Endodermal cell (in vitro differentiated cells): ENCODE data around the gene MFAP3L. TPM values are rescaled to one million over a fixed set of nuclear protein-coding genes. Genes with fewer than 3 reads are reported as not detected.

Experiments used
- DNase-seq: peaks from one replicate; pipeline ENCODE4 v3.0.0-alpha.2; 2017
- H3K27ac ChIP-seq: 2 replicates; pipeline ENCODE4 v1.5.1; 2013; ENCODE audit warnings: mild to moderate bottlenecking, low read depth, low read length, moderate library complexity
- H3K27me3 ChIP-seq: 2 replicates; pipeline ENCODE4 v1.6.1; 2013; ENCODE audit warnings: mild to moderate bottlenecking, low read length, moderate library complexity; ENCODE audit not compliant: insufficient read depth, control insufficient read depth, poor library complexity, severe bottlenecking
- H3K36me3 ChIP-seq: 2 replicates; pipeline ENCODE4 v1.7.0; 2013; ENCODE audit warnings: mild to moderate bottlenecking, low read length, moderate library complexity; ENCODE audit not compliant: control insufficient read depth, insufficient read depth
- H3K4me1 ChIP-seq: one replicate; pipeline ENCODE4 v1.7.0; 2013; ENCODE audit warnings: low read length; ENCODE audit not compliant: control insufficient read depth, insufficient read depth
- H3K4me3 ChIP-seq: 2 replicates; pipeline ENCODE4 v1.5.1; 2013; ENCODE audit warnings: mild to moderate bottlenecking, low read length, moderate library complexity
- H3K9ac ChIP-seq: 2 replicates; pipeline ENCODE4 v1.6.1; 2013; ENCODE audit warnings: mild to moderate bottlenecking, low read length, moderate library complexity; ENCODE audit not compliant: poor library complexity, severe bottlenecking; ENCODE audit errors: extremely low read depth
- H3K9me3 ChIP-seq: 2 replicates; pipeline ENCODE4 v1.6.1; 2013; ENCODE audit warnings: mild to moderate bottlenecking, low read length, moderate library complexity; ENCODE audit not compliant: control insufficient read depth
- H3K27ac Mint-ChIP-seq: 2 replicates; pipeline ENCODE4 v1.8.0; 2020; ENCODE audit warnings: mixed read lengths
- H3K27me3 Mint-ChIP-seq: 2 replicates; pipeline ENCODE4 v1.8.0; 2021; ENCODE audit warnings: mild to moderate bottlenecking, mixed read lengths; ENCODE audit not compliant: insufficient read depth
- H3K36me3 Mint-ChIP-seq: 2 replicates; pipeline ENCODE4 v1.8.0; 2020; ENCODE audit warnings: low read depth, mixed read lengths
- H3K4me1 Mint-ChIP-seq: 2 replicates; pipeline ENCODE4 v1.8.0; 2020; ENCODE audit warnings: mixed read lengths
- H3K4me3 Mint-ChIP-seq: 2 replicates; pipeline ENCODE4 v1.8.0; 2020; ENCODE audit warnings: mild to moderate bottlenecking, moderate library complexity, mixed read lengths
- H3K9me3 Mint-ChIP-seq: 2 replicates; pipeline ENCODE4 v1.8.0; 2020; ENCODE audit warnings: mild to moderate bottlenecking, mixed read lengths
- CTCF ChIP-seq: fragments of 200-600 bp; sonication (generic); conservative IDR thresholded peaks from 2 replicates; pipeline ENCODE4 v1.5.0; 2021; ENCODE audit warnings: antibody characterized with exemption, mild to moderate bottlenecking
- WGBS, 2 experiments: methylation state at CpG; one replicate each; pipeline versions ENCODE4 v1.1.5 to v1.1.7; 2013; ENCODE audit warnings: missing lambda C conversion rate in 2 of 2, mixed read lengths in 1 of 2; ENCODE audit not compliant: insufficient coverage in 1 of 2, insufficient read length in 1 of 2; 5-methylcytosine and 5-hydroxymethylcytosine counted together
- total RNA-seq, 2 donors: library from RNA; stranded (reverse); fragmentation: NEBNext Ultra II Directional in 1 of 2; extraction: Animal tissue kit (Norgen Biotek cat#: 25700) in 1 of 2; gene quantifications; 2 replicates in 1 of 2; 3 replicates in 1 of 2; pipeline ENCODE4 v1.2.1, GENCODE V29; 2021

The MFAP3L gene
- total RNA-seq, 2 donors from 2014 or later, result 19.6 to 25.3 TPM

GRCh38 chr4:170052919-170053318, 26.7 kb upstream of the MFAP3L start:
- Histone ChIP-seq H3K4me1 (no peaks in the 10 kb centered on the region), H3K4me3 (no peak overlapping the region), H3K27me3 (no peaks in the 10 kb centered on the region), H3K9ac (no peak overlapping the region), H3K27ac (no peak overlapping the region), H3K36me3 (peaks cover 7% of the 10 kb centered on the region), H3K9me3 (peaks cover 7% of the 10 kb centered on the region)
- H3K4me3 Mint-ChIP-seq, result no peak overlapping the region
- H3K27me3 Mint-ChIP-seq, result no peaks in the 10 kb centered on the region
- TF ChIP-seq CTCF, result no peak
- H3K9me3 Mint-ChIP-seq, result peaks cover 4% of the 10 kb centered on the region
- peaks cover 10% of the 10 kb centered on the region for H3K4me1 Mint-ChIP-seq
- H3K27ac Mint-ChIP-seq, result no peak overlapping the region
- 90 to 100% methylated on average over 2 to 5 of the region's 5 CpGs for WGBS, 2 experiments
- no peak for DNase-seq
- peaks cover 11% of the 10 kb centered on the region for H3K36me3 Mint-ChIP-seq

GRCh38 chr4:170051402-170051801, 25.2 kb upstream of the MFAP3L start:
- Mint-ChIP-seq H3K4me1 (peaks cover 7% of the 10 kb centered on the region), H3K27me3 (no peaks in the 10 kb centered on the region), H3K36me3 (no peaks in the 10 kb centered on the region), H3K9me3 (peaks cover 9% of the 10 kb centered on the region), H3K27ac (no peak overlapping the region), H3K4me3 (no peak overlapping the region)
- no peak overlapping the region for H3K27ac ChIP-seq
- WGBS, 2 experiments, result 91 to 100% methylated on average over 2 of the region's 2 CpGs
- H3K36me3 ChIP-seq, result no peaks in the 10 kb centered on the region
- peaks cover 7% of the 10 kb centered on the region for H3K9me3 ChIP-seq
- H3K4me3 ChIP-seq, result no peak overlapping the region
- H3K9ac ChIP-seq, result no peak overlapping the region
- no peaks in the 10 kb centered on the region for H3K4me1 ChIP-seq
- no peak for DNase-seq
- TF ChIP-seq CTCF, result peak; percentile 35
- no peaks in the 10 kb centered on the region for H3K27me3 ChIP-seq

GRCh38 chr4:170049766-170050165, 23.6 kb upstream of the MFAP3L start:
- Mint-ChIP-seq H3K27me3 (no peaks in the 10 kb centered on the region), H3K9me3 (peaks cover 17% of the 10 kb centered on the region), H3K27ac (no peak overlapping the region), H3K4me3 (no peak overlapping the region), H3K36me3 (peaks cover 2% of the 10 kb centered on the region), H3K4me1 (peaks cover 7% of the 10 kb centered on the region)
- 88 to 96% methylated on average over 6 of the region's 6 CpGs for WGBS, 2 experiments
- DNase-seq, result no peak
- Histone ChIP-seq H3K9me3 (peaks cover 7% of the 10 kb centered on the region), H3K4me3 (no peak overlapping the region), H3K27me3 (no peaks in the 10 kb centered on the region), H3K36me3 (no peaks in the 10 kb centered on the region), H3K4me1 (no peaks in the 10 kb centered on the region), H3K9ac (no peak overlapping the region), H3K27ac (no peak overlapping the region)
- TF ChIP-seq CTCF, result no peak
